ENCODE data around the gene SLC17A2.

SLC17A2 gene

DNA sequence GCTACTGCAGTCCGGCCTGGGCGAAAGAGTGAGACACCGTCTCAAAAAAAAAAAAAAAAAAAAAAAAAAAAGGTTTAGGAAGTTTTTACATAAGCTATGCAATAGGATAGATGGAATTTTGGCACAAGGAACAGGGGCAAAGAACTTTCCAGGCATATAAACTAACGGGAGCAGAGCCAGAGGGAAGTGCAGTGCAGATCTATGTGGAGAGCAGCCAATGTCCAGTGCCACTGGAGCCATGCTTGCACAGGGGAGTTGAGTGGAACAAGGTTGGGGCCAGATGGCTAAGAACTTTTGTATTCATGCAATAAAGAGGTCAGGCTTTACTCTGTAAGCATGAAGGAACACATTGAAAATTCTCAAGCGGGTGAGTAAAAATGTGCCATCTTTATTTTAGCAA lies 10.8 kb downstream of the SLC17A2 start:
- no peak for DNase-seq (ENCODE audit: low read depth)

DNA sequence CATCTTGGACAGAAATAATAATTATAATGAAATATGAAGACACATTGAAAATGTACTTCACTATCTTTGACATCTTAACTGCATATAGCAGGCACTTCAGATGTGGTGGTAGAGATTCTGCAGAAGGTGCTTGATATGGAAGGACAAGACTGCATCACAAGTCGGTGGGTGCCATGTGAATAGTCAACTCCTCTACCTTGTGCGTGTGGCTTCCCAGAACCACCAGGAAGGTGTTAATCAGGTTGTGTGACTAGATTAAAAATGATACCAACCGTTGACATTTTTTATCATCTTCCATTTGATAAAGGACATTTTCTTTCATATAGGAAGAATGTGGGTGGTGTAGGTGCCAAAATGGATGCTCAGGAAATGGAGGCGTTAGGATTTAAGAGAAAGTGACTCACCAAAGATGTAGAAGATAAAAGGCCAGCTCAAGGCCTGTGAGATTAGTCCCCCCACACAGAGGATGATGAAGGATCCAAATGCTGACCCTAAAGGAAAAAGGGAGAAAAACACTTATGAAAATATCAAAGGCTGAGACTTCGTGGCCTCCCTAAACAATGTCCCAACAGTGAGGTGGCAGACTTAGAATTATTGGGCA lies 12.3 kb downstream of the SLC17A2 start:
- no peak for DNase-seq (ENCODE audit: low read depth)

DNA sequence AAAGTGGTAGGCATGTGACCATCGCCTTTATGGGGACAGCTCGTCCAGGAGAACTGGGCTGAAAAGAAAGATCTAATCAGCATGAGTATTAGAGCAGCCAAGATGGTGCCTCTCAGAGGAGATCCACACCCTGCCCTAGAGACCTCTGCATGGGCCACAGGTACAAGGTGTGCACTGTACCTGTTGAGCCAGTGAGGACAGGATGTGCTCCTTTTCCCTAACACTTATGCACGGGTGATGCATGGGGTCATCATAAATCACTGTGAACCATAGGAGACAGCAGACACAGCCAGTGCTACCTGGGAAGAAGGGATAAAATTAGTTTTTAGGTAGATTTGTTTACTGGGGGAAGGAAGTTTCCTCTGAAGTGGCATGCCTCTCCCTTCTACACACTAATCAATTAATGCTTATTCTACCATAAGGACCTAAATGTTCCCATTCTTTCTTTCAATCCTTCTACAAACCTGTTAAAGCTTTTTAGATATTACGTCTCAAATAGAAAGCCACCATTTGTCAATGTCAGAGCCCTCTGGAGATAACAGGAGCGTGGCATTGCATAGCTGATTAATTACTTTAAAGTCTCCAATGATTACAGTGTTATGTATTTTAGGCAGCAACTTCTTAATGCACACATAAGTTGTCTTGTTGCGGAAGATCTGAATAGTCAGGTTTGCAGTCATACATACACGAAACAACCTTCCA lies 13.6 kb downstream of the SLC17A2 start:
- no peak for DNase-seq (ENCODE audit: low read depth)

DNA sequence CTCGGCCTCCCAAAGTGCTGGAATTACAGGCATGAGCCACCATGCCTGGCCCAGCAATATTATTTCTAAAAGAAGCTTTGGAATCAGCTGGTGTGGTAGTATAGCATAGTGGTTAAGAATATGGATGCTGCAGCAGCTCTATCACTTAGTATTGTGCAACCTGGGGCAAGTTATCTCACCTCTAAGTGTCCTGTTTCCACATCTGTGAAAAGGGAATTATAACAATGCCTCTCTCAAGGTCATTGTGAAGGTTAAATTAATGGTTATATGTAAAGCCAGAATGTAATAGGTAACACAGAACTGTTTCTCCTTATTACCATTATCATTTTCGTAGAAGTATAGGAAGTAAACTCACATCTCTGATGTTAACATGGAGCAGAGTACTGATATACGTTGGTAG lies 14.2 kb downstream of the SLC17A2 start:
- no peak for DNase-seq (ENCODE audit: low read depth)

DNA sequence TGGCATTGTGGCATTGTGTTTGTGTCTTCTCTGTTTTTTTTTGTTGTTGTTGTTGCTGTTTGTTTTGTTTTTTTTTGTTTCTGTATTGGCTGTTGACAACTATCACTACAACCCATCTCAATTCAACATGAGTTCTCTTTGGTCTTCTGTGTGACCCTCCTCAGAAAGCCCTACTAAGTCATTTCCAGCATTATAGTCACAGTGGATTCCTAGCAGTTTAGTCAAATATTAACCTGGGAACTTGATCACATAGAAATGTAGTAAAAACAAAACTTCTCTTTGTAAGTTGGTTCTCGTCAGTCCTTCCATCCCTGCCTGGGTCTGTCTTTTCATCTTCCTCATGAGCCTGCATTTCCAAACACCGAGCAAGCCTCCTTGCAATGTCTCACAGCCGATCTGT lies 16.8 kb downstream of the SLC17A2 start:
- DNase-seq (ENCODE audit: low read depth), result no peak

DNA sequence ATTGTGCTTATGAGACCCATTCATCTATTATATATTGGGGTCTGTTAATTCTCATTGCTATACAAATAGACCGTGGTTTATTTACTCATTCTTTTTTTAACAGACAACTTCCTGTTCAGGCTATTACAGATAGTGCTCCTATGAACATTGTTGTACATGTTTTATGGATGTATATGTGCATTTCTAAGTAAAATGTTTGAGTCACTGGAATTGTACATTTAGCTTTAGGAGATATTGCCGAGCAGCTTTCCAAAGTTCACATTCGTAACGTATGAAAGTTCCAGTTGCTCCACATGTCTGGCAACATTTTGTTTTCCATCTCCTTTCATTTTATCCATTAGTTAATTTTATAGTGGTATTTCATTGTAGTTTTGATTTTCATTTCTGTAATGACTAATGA lies 19.1 kb downstream of the SLC17A2 start:
- DNase-seq (ENCODE audit: low read depth), result no peak

DNA sequence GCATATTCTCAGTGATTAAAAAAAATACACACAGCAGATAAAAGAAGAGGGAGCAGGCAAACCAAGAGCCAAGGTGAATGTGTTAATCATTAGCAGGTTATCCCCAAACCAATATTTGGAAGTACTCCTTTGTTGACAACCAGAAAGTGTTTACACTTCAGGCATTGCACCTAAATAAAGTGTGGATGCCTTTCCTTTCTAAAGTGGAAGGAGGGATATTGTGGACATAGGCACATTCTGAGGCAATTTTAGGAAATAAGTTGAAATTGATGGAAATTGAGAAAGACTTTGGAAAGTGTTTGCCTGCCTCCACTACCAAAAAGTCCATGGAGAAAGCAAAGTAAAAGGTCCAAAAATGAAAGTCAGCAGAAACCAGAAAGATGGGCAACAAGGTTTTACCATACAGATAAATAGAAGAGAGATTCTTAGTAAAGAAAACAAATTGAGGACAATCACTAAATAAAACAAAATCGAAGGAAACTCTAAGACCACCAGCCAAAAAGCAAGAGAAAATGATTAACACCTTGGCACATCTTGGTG lies 22.9 kb downstream of the SLC17A2 start:
- DNase-seq (ENCODE audit: low read depth), result no peak

DNA sequence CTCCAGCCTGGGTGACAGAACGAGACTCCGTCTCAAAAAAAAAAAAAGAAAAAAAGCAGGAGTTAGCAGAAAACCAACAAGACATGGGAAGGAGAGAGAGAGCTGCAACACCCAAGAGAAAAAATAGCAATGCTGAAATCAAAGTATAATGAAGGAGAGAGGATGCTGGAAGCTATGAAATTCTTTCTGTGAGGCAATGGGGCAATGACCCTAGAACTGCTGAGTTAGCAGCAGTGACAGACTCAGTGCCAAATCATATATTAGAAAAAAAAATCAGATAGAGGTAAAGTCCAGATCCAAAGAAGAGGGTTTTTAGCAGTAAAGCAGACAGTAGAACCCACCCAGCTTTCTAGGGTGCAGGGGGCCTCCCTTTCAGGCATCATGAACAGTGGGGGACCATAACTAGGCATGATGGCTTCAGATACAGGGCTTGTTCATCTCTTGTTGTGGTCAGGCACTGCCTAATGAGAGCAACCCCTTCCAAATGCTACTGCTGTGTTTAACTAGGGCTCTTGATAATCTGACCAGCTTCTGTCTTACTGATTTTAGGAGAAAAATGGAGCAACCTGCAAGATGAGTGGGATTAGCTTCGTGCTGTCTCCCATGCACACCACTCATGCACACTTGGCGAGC lies 26.9 kb downstream of the SLC17A2 start:
- no peak for DNase-seq (ENCODE audit: low read depth)

DNA sequence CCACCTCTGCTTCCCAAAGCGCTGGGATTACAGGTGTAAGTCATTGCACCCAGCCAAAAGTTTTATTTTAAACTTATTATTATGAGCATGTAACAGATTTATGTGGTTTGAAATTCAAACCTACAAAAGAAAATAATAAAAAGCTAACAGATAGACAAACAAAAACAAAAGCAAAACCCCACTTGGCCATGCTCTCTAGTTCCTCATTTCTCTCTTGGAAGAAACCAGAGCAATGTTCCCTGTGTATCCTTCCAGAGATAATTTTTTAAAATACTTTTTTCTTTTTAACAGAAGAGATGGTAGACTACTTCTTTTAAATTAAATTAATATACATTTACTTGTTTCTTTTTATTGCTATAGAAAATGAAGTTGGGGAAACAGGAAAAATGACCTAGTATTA lies 28.4 kb downstream of the SLC17A2 start:
- no peak for DNase-seq (ENCODE audit: low read depth)

DNA sequence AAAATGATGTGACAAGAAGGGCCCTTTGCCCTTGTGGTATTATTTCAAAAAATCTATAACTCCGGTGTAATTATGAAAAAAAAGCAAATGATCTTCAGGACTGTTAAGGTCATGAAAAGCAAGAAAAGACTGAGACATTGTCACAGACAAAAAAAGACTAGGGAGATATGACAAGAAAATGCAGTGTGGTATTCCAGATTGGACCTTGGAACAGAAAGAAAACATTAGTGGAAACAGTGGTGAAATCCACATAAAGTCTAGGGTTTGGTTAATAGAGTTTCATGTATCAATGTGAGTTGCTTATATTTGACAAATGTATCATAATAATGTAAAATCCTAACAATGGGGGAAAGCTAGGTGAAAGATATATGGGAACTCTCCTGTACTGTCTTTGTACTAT lies 29.6 kb downstream of the SLC17A2 start:
- DNase-seq (ENCODE audit: low read depth), result no peak

DNA sequence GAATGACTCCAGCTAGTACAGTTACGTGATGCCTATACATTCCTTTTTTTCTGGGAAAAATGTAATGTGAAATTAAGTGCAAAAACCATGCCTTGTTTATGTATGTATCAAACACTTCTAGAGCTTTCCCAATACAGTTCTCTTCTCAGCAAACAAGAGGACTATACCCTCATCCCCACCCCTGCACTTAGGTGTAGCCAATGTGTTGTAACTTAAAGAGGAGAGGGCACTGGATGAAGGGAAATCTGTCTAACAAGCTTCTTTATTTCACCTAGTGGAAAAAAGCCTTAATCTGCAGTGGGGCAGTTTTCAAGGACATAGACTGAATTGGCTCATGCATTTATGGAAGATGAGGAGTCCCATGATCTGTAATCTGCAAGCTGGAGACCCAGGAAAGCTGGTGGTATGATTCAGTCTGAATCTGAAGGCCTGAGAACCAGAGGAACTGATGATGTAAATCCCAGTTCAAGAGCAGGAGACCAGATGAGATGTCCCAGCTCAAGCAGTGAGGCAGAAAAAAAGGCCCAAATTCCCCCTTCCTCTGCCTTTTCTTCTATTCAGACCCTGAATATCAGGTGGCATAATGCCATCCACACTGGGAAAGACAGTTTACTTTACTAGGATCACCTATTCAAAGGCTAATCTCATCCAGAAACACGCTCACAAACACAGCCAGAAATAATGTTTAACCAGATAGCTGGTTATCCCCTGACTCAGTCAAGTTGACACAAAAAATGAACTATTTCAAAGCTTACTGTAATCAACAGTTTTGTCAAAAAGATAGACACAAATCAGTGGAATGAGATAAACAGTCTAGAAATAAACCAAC lies 30.7 kb downstream of the SLC17A2 start:
- DNase-seq (ENCODE audit: low read depth), result peak; percentile 11

DNA sequence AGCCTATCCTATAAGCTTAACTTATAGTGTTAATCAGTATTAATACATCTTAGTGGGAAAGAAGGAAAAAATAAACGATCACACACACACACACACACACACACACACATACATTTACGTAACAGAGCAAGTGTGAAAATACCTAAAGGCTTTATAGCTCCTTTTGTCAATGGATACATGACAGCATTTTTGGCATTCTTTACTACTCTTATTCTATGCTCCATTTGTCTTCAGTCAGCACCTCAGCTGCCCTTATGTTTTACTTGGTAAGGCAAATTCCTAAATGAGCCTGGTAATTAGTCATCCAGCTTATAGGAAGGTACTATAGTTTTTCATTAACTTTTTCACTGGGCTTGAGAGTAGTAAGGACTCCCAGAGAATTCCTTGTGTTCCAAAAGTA lies 31.4 kb downstream of the SLC17A2 start:
- no peak for DNase-seq (ENCODE audit: low read depth)

DNA sequence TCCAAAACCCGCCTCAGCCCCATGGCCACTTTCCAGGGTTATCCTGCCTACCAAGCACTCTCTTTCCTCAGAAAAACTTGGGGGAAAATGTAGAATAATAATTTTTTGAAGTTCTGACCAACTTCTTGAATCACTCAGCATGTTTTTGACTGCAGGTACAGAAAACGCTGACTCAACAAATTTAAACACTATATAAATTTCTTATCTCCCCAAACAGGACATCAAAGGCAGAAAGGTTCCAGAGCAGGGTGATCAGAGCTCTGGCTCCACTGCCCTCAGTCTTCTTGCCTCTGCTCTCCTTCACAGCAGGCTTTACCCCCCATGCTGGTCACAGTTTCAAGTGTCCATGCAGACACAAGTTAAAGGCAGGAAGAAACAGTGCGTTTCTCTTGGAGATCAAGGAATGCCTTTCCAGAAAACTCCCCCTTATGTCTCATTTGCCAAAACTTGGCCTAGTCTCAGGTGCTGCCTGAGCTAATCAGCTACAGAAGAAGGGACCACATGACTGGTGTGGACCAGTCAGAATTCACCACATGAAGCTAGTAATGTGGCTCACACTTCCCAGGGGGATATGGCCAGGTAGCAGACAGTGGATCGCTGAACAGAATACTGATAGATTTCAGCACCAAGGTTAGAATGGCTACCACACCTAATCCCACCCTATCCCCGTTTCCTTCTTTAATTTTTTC lies 32.1 kb downstream of the SLC17A2 start:
- DNase-seq (ENCODE audit: low read depth), result no peak

DNA sequence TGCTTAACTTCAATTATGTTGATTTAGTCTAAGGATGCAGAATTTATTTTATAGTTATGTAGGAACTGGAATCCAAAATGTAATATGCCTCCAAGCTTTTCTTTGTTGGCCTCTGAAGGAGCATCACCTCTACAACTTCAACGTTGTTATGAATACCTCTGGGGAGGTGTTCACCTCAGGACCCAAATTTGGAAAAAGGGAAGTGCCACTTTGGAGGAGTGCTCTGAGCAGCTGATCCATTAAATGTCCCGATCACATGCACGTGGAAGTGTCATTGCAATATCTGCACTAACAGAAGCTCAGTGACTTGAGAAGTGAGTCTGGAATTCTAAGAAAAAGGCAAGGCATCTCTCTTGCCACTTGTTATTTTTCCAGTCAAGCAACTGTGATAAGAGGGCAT lies 34.2 kb downstream of the SLC17A2 start:
- no peak for DNase-seq (ENCODE audit: low read depth)

DNA sequence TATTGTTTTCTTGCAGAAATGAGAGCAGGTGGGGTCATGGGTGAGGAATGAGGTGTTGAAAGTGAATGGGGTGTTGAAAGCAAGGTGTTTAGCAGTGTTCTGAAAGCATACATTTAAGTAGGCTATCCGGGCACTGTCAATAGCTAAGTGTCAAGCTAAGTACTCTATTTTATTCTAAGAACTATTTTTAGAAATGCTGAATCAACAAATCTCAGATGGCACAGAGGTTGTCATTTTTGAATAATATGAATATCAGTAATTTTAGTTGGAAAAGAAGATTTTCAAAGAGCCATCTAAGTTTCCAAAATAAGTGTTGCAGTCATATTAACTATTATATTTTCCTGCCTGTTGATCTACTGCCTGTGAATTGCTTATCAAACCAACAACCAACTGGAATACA lies 34.7 kb downstream of the SLC17A2 start:
- no peak for DNase-seq (ENCODE audit: low read depth)

DNA sequence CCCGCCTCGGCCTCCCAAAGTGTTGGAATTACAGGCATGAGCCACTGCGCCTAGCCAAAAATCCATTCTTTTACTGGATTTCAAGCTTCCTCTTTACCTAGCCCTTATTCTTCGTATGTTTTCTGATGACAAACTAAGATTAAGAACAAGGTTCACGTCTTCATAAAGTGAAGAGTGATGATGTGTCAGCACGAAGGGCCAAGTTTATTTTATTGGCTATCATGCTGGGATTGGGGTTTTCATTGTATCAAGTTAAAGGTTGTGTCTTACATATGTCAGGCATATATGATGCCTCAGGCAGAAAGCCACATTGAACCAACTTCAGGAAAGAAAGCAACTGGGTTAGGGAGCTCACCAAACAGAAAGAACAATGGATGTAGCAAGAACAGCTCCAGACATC lies 36.7 kb downstream of the SLC17A2 start:
- DNase-seq (ENCODE audit: low read depth), result no peak

DNA sequence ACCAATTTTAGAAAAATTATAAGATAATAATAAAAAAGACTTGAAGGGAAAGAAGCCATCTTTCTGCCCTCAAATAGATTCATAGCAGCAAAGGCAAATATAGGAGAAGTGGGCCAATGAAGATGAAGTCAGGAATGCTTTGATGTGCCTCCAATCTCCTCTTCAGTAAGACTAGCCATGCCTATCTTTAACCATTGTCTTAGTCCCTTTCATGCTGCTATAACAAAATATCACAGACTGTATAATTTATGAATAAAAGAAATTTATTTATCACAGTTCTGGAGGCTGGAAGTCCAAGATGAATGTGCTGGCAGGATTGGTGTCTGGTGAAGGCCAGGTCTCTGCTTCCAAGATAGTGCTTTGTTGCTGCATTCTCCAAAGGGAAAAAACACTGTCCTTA lies 37.6 kb downstream of the SLC17A2 start:
- no peak for DNase-seq (ENCODE audit: low read depth)

DNA sequence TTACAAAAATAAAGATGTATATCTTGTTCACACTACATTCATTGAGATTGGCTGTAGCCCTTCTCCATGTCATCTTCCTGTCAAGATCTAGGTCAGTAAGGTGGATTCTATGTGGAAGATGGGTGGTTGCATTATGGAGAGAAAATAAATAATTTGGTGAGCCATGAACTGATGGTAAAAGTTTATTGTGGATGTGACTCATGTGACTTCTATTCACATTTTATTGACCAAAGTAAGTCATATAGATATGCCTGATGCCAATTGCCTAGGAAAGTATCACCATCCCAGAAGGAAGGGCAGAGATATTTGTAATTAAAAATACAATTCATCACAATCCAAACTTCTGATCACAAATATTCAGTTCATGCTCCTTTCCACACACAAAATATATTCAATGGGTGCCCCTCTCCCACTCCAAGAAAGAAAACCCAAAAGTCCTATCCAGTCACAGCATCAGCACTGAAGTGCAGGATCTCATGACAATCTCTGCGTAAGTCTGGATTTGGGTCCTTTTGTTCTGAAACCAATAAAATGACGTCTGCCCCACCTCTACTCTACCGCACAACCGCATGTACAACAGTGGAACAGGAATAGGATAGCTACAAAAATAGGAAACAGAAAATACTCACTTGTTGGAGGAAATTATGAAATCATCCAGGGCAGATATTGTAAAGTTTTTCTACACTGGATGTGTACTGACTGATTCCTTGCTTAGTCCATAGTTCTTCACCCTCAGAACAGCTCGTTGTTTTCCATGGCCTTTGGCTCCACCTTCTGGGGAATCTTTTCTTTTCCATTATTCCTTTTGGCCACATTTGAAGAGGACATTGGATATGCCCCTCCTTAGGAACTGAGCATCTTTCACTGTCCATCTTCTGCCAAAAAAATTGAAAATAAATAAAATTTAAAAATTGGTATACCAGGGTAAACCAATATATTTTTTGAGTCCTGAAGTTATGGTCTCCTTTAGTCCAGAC lies 40.3 kb downstream of the SLC17A2 start:
- DNase-seq (ENCODE audit: low read depth), result peak; percentile 36

DNA sequence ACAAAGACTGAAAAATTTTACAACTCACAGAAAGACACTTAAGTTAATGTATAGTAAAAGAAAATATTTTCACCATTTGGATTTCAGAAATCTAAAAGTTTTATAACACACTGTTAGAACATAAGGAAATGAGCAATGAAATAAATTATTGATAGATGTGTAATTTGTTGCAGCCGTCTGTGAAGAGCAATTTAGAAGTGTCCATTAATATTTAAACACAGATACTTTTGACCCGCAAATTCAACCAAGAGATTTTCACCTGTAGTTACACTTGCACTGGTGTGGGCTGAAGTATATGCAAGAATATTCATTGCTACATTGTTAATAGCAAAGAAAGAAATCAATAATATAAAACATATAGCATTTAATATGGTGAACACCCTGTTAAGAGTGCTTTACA lies 41.9 kb downstream of the SLC17A2 start:
- no peak for DNase-seq (ENCODE audit: low read depth)

DNA sequence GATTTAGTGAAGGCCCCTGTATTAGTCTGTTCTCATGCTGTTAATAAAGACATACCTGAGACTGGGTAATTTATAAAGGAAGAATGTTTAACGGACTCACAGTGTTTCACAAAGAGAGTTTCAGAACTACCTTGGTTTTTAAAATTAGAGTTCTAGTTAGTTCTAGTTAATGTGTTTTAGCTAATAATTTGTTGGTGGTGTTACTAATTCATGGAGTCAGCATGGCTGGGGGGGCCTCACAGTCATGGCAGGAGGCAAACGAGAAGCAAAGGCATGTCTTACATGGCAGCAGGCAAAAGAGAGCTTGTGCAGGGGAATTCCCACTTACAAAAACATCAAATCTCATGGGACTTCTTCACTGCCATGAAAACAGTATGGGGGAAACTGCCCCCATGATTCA lies 44.4 kb downstream of the SLC17A2 start:
- DNase-seq (ENCODE audit: low read depth), result no peak

DNA sequence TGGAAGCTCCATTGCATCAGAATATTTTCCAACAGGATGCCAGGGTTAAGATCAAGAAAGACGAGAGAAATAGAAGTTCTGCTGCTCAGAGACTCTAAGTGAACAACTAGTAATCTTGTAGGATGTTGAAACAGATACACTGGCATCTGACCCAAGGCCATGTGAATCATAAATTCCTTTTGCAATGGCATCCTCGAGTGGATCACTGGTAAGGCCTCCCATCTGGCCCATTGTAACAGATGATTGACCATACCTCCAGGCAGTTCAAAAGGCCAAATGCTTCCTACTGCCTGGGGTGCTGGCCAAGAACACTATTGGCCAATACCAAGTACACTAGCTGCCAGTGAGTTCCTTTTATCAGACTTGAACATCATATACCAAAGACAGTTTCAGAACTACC lies 46.5 kb downstream of the SLC17A2 start:
- DNase-seq (ENCODE audit: low read depth), result peak; percentile 64

All from stromal cell of bone marrow (primary cell).